Cortex of kidney (tissue), 1 donor: ENCODE measurements around the gene SCFD2.
"Not testable (repeated sequence)": the region's sequence is repeated elsewhere in the genome, so short reads cannot be mapped to it uniquely, and the experiment has no call there.

Experiments used
- DNase-seq: peaks from one replicate; lab custom pipeline; 2025; lab: John Stamatoyannopoulos, UW

SCFD2 gene

GRCh38 chr4:53346392-53346791, 19.5 kb downstream of the SCFD2 start:
- not testable (repeated sequence) for DNase-seq

- not testable (repeated sequence) for DNase-seq
Observed at GRCh38 chr4:53340145-53340544, 25.7 kb downstream of the SCFD2 start.

- not testable (repeated sequence) for DNase-seq
Observed at GRCh38 chr4:53334916-53335315, 30.9 kb downstream of the SCFD2 start.

- DNase-seq = no peak
Observed at GRCh38 chr4:53326535-53326934, 39.3 kb downstream of the SCFD2 start.

- DNase-seq = no peak
Observed at GRCh38 chr4:53322696-53323095, 43.2 kb downstream of the SCFD2 start.

GRCh38 chr4:53321984-53322289, 43.9 kb downstream of the SCFD2 start:
- no peak for DNase-seq

GRCh38 chr4:53321151-53321983, 44.5 kb downstream of the SCFD2 start:
- no peak for DNase-seq

GRCh38 chr4:53315300-53315699, 50.6 kb downstream of the SCFD2 start:
- DNase-seq = no peak

GRCh38 chr4:53314252-53314651, 51.6 kb downstream of the SCFD2 start:
- DNase-seq = no peak

GRCh38 chr4:53313510-53313909, 52.4 kb downstream of the SCFD2 start:
- no peak for DNase-seq

- DNase-seq = no peak
Observed at GRCh38 chr4:53309321-53310040, 56.4 kb downstream of the SCFD2 start.

- DNase-seq = no peak
Observed at GRCh38 chr4:53307819-53308780, 57.8 kb downstream of the SCFD2 start.

GRCh38 chr4:53307210-53307609, 58.7 kb downstream of the SCFD2 start:
- no peak for DNase-seq

- no peak for DNase-seq
Observed at GRCh38 chr4:53306729-53307128, 59.1 kb downstream of the SCFD2 start.

- DNase-seq = not testable (repeated sequence)
Observed at GRCh38 chr4:53292209-53292608, 73.7 kb downstream of the SCFD2 start.

- no peak for DNase-seq
Observed at GRCh38 chr4:53281438-53281837, 84.4 kb downstream of the SCFD2 start.

GRCh38 chr4:53280846-53281245, 85.0 kb downstream of the SCFD2 start:
- no peak for DNase-seq

GRCh38 chr4:53274609-53275268, 91.1 kb downstream of the SCFD2 start:
- no peak for DNase-seq

GRCh38 chr4:53273726-53274125, 92.1 kb downstream of the SCFD2 start:
- DNase-seq = no peak

- no peak for DNase-seq
Observed at GRCh38 chr4:53267026-53267425, 98.8 kb downstream of the SCFD2 start.

GRCh38 chr4:53255986-53256385, 109.9 kb downstream of the SCFD2 start:
- DNase-seq = not testable (repeated sequence)

GRCh38 chr4:53240573-53240972, 125.3 kb downstream of the SCFD2 start:
- DNase-seq = no peak
